SU-DHL-6 (cell line): ENCODE measurements around the gene SMURF1.
"Not testable (repeated sequence)": the region's sequence is repeated elsewhere in the genome, so short reads cannot be mapped to it uniquely, and the experiment has no call there.

Experiments used
- H2AFZ ChIP-seq: fragments of 200-600 bp; sonication (generic); 2 replicates; pipeline ENCODE4 v1.6.1; 2014; ENCODE audit warnings: low read depth, mild to moderate bottlenecking, moderate library complexity, mixed read lengths, antibody characterized with exemption, low read length; ENCODE audit not compliant: severe bottlenecking
- H3F3A ChIP-seq: fragments of 200-600 bp; shearing (Covaris generic); 2 replicates; pipeline ENCODE4 v1.6.0; 2016; ENCODE audit warnings: antibody characterized with exemption, mild to moderate bottlenecking; ENCODE audit not compliant: insufficient read depth
- H3K27ac ChIP-seq: fragments of 200-600 bp; sonication (generic); 2 replicates; pipeline ENCODE4 v1.5.1; 2016; ENCODE audit warnings: low read depth, mild to moderate bottlenecking, low read length, moderate library complexity, mixed read lengths
- H3K27me3 ChIP-seq: fragments of 200-600 bp; sonication (generic), shearing (Covaris generic); 2 replicates; pipeline ENCODE4 v1.6.0; 2014; ENCODE audit warnings: mild to moderate bottlenecking, low read length
- H3K36me3 ChIP-seq: fragments of 200-600 bp; sonication (generic); 2 replicates; pipeline ENCODE4 v1.6.1; 2014; ENCODE audit warnings: mild to moderate bottlenecking, low read length, mixed read lengths
- H3K4me2 ChIP-seq: fragments of 300-600, 200-600 bp; shearing (Covaris generic), sonication (generic); 2 replicates; pipeline ENCODE4 v1.6.0; 2014; ENCODE audit warnings: low read length, low read depth, mild to moderate bottlenecking; ENCODE audit not compliant: poor library complexity, severe bottlenecking
- H3K4me3 ChIP-seq: fragments of 200-600 bp; sonication (generic); 2 replicates; pipeline ENCODE4 v1.5.1; 2014; ENCODE audit warnings: antibody characterized with exemption, low read length, mild to moderate bottlenecking, mixed read lengths; ENCODE audit not compliant: insufficient read depth, poor library complexity, severe bottlenecking
- H3K79me2 ChIP-seq: fragments of 200-600 bp; sonication (generic); 2 replicates; pipeline ENCODE4 v1.6.1; 2014; ENCODE audit warnings: mild to moderate bottlenecking, low read length, moderate library complexity; ENCODE audit not compliant: insufficient read depth
- H3K9ac ChIP-seq: fragments of 200-600 bp; sonication (generic); 2 replicates; pipeline ENCODE4 v1.7.0; 2014; ENCODE audit warnings: mild to moderate bottlenecking, low read length
- H3K9me2 ChIP-seq: fragments of 200-600 bp; sonication (generic); replicated peaks from 2 replicates; pipeline ENCODE4 v1.6.1; 2014; ENCODE audit warnings: low read length; ENCODE audit not compliant: insufficient read depth
- H3K9me3 ChIP-seq: fragments of 200-600 bp; sonication (generic); 2 replicates; pipeline ENCODE4 v1.6.1; 2014; ENCODE audit warnings: low read length, mixed read lengths; ENCODE audit not compliant: insufficient read depth
- H4K20me1 ChIP-seq: fragments of 200-600 bp; sonication (generic); 2 replicates; pipeline ENCODE4 v1.6.1; 2014; ENCODE audit warnings: low read depth, mild to moderate bottlenecking, antibody characterized with exemption, low read length, moderate library complexity, mixed read lengths
- CTCF ChIP-seq: fragments of 200-600 bp; sonication (generic); IDR thresholded peaks from one replicate; pipeline ENCODE4 v1.5.1; 2017; ENCODE audit warnings: antibody characterized with exemption, mild to moderate bottlenecking, low read length, moderate library complexity; ENCODE audit not compliant: insufficient read depth, poor library complexity, severe bottlenecking
- EZH2phosphoT487 ChIP-seq: fragments of 200-600 bp; sonication (generic), shearing (Covaris generic); conservative IDR thresholded peaks from 2 replicates; pipeline ENCODE4 v1.6.1; 2018; ENCODE audit warnings: mild to moderate bottlenecking, antibody characterized with exemption, low read length, moderate library complexity, mixed read lengths

Gene SMURF1

GRCh38 chr7:99106411-99106810 lies 37.5 kb downstream of the SMURF1 start:
- Histone ChIP-seq H3K9me3 (no peaks in the 10 kb centered on the region), H3K27ac (no peak overlapping the region), H3K36me3 (no peaks in the 10 kb centered on the region), H3K27me3 (no peaks in the 10 kb centered on the region), H4K20me1 (peaks cover 3% of the 10 kb centered on the region; the same call in 1 of the 2 replicates), H3K4me2 (no peak overlapping the region), H3K4me3 (no peak overlapping the region), H3K9ac (no peak overlapping the region), H2AFZ (no peak overlapping the region), H3K79me2 (peaks cover 89% of the 10 kb centered on the region), H3K9me2 (no peaks in the 10 kb centered on the region), H3F3A (no peaks in the 10 kb centered on the region)
- TF ChIP-seq CTCF (no peak), EZH2phosphoT487 (no peak)

GRCh38 chr7:99105756-99106155 lies 38.2 kb downstream of the SMURF1 start:
- no peak overlapping the region for H3K27ac ChIP-seq
- no peaks in the 10 kb centered on the region for H3K9me3 ChIP-seq
- H2AFZ ChIP-seq, result no peak overlapping the region
- peaks cover 89% of the 10 kb centered on the region for H3K79me2 ChIP-seq
- H3F3A ChIP-seq, result no peaks in the 10 kb centered on the region
- TF ChIP-seq CTCF (no peak), EZH2phosphoT487 (no peak)
- H3K9ac ChIP-seq, result no peak overlapping the region
- H3K4me2 ChIP-seq, result no peak overlapping the region
- H3K4me3 ChIP-seq, result no peak overlapping the region
- H4K20me1 ChIP-seq, result peaks cover 3% of the 10 kb centered on the region; the same call in 1 of the 2 replicates
- H3K9me2 ChIP-seq, result no peaks in the 10 kb centered on the region
- no peaks in the 10 kb centered on the region for H3K36me3 ChIP-seq
- H3K27me3 ChIP-seq, result no peaks in the 10 kb centered on the region

- no peaks in the 10 kb centered on the region for H3K36me3 ChIP-seq
- H3K4me3 ChIP-seq, result no peak overlapping the region
- H3K27ac ChIP-seq, result no peak overlapping the region
- no peaks in the 10 kb centered on the region for H3K27me3 ChIP-seq
- no peaks in the 10 kb centered on the region; the same call in 1 of the 2 replicates for H3K9me3 ChIP-seq
- TF ChIP-seq CTCF, result no peak
- no peak for TF ChIP-seq EZH2phosphoT487
- no peak overlapping the region for H3K4me2 ChIP-seq
- peaks cover 3% of the 10 kb centered on the region; the same call in 1 of the 2 replicates for H3F3A ChIP-seq
- H4K20me1 ChIP-seq, result no peaks in the 10 kb centered on the region; the same call in 1 of the 2 replicates
- no peak overlapping the region for H3K9ac ChIP-seq
- H2AFZ ChIP-seq, result no peak overlapping the region
- H3K9me2 ChIP-seq, result no peaks in the 10 kb centered on the region
- peaks cover 89% of the 10 kb centered on the region for H3K79me2 ChIP-seq
Measured at GRCh38 chr7:99104631-99105030, 39.3 kb downstream of the SMURF1 start.

GRCh38 chr7:99103836-99104235 lies 40.1 kb downstream of the SMURF1 start:
- H2AFZ ChIP-seq, H3K4me2 ChIP-seq, H3K27me3 ChIP-seq, H4K20me1 ChIP-seq, H3F3A ChIP-seq, H3K4me3 ChIP-seq, H3K9me2 ChIP-seq, H3K27ac ChIP-seq, H3K9me3 ChIP-seq, H3K9ac ChIP-seq, H3K36me3 ChIP-seq: not testable (repeated sequence)
- peaks cover 89% of the 10 kb centered on the region for H3K79me2 ChIP-seq
